ENCODE measurements around the gene RILPL2. TPM values are rescaled to one million over a fixed set of nuclear protein-coding genes. Genes with fewer than 3 reads are reported as not detected.

RILPL2 gene
- total and polyA plus RNA-seq, 2 of the 13 experiments (the other 11 are each of a cell fraction or from before 2014, with no cell fraction given) = 2.7 to 8.1 TPM

DNA sequence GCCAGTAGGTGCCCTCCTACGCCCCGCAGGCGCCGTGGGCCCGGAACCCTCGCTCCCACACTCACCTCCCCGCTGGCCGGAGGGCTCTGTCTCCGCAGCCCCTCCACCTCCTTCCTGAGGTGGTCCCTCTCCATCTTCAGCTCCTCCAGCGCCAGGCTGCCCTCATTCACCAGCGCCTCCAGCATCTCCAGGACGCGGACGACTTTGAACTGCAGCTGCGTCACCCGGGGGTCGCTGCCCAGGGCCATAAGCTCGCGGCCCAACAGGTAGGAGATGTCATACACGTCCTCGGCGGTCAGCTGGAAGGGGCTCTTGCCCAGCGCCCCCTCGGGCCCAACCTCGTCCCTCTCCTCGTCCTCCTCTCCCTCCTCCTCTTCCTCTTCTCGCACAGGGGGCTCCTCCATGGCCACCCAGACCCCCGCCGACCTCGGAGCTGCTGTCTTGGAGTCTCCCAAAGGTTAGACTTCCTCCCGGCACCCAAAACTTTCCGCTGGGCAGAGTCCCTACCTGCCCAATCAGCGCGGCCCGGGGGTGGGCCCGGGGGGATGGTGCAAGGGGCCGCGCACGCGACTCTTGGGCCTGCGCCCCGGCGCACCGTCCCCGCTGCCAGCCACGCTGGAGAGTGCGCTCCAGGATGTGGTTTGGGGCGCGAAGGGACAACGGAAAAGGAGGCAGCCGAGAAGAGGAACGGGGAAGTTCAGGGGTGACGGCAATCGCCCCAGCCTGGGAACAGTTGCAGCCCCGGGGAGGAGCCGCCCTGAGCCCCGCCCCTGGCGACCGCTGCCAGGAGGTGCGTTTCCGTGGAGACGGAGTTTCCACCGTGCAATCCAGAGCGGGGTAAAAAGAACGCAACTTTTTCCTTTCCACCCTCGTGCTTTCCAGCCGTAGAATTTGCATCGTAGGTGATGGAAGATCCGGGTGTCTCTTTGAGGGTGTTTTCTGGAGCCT lies at the start of gene RILPL2 (continued):
- TF ChIP-seq ZNF552 (CRISPR knock-in tag; IDR thresholded peaks at IDR 0.05; ENCODE audit: borderline replicate concordance) = 0 out of 2 replicates have a peak, but pooled peaks have one; percentile 75
- no peak for TF ChIP-seq ATF7-NPFF (CRISPR knock-in tag; IDR thresholded peaks at IDR 0.05; ENCODE audit: low read depth)
- TF ChIP-seq, protein P1, sequence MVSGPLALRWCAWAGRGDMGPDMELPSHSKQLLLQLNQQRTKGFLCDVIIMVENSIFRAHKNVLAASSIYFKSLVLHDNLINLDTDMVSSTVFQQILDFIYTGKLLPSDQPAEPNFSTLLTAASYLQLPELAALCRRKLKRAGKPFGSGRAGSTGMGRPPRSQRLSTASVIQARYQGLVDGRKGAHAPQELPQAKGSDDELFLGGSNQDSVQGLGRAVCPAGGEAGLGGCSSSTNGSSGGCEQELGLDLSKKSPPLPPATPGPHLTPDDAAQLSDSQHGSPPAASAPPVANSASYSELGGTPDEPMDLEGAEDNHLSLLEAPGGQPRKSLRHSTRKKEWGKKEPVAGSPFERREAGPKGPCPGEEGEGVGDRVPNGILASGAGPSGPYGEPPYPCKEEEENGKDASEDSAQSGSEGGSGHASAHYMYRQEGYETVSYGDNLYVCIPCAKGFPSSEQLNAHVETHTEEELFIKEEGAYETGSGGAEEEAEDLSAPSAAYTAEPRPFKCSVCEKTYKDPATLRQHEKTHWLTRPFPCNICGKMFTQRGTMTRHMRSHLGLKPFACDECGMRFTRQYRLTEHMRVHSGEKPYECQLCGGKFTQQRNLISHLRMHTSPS (CRISPR knock-in tag; IDR thresholded peaks at IDR 0.05; ENCODE audit: low read depth) = no peak
- peak; percentile 27; the same call in 1 of the 2 replicates for TF ChIP-seq ZNF333 (CRISPR knock-in tag; IDR thresholded peaks at IDR 0.05; ENCODE audit: borderline replicate concordance)
- 0 out of 2 replicates have a peak, but pooled peaks have one; percentile 45 for TF ChIP-seq ZNF224 (CRISPR knock-in tag; IDR thresholded peaks at IDR 0.05)
- no peak for TF ChIP-seq RXRA (CRISPR knock-in tag; IDR thresholded peaks at IDR 0.05)
- TF ChIP-seq TCF12 (IDR thresholded peaks at IDR 0.05) = no peak
- 0 out of 2 replicates have a peak, but pooled peaks have one; percentile 64 for TF ChIP-seq TCF12 (CRISPR knock-in tag; IDR thresholded peaks at IDR 0.05)
- TF ChIP-seq, protein P2, sequence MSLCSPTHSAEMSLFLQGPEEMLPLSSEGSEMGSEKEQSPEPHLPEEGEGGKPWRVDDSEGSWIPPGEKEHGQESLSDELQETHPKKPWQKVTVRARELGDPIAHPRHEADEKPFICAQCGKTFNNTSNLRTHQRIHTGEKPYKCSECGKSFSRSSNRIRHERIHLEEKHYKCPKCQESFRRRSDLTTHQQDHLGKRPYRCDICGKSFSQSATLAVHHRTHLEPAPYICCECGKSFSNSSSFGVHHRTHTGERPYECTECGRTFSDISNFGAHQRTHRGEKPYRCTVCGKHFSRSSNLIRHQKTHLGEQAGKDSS (CRISPR knock-in tag; IDR thresholded peaks at IDR 0.05; ENCODE audit: borderline replicate concordance, low read depth) = no peak
- no peak for TF ChIP-seq ZNF296 (CRISPR knock-in tag; conservative IDR thresholded peaks at IDR 0.05)
- TF ChIP-seq, protein P3, sequence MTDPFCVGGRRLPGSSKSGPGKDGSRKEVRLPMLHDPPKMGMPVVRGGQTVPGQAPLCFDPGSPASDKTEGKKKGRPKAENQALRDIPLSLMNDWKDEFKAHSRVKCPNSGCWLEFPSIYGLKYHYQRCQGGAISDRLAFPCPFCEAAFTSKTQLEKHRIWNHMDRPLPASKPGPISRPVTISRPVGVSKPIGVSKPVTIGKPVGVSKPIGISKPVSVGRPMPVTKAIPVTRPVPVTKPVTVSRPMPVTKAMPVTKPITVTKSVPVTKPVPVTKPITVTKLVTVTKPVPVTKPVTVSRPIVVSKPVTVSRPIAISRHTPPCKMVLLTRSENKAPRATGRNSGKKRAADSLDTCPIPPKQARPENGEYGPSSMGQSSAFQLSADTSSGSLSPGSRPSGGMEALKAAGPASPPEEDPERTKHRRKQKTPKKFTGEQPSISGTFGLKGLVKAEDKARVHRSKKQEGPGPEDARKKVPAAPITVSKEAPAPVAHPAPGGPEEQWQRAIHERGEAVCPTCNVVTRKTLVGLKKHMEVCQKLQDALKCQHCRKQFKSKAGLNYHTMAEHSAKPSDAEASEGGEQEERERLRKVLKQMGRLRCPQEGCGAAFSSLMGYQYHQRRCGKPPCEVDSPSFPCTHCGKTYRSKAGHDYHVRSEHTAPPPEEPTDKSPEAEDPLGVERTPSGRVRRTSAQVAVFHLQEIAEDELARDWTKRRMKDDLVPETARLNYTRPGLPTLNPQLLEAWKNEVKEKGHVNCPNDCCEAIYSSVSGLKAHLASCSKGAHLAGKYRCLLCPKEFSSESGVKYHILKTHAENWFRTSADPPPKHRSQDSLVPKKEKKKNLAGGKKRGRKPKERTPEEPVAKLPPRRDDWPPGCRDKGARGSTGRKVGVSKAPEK (CRISPR knock-in tag; IDR thresholded peaks at IDR 0.05; ENCODE audit: borderline replicate concordance) = peak; percentile 24; the same call in 1 of the 2 replicates
- TF ChIP-seq FOXA3 (CRISPR knock-in tag; IDR thresholded peaks at IDR 0.05) = no peak
- TF ChIP-seq SOX5 (CRISPR knock-in tag; IDR thresholded peaks at IDR 0.05; ENCODE audit: borderline replicate concordance) = no peak
- TF ChIP-seq, protein P4, sequence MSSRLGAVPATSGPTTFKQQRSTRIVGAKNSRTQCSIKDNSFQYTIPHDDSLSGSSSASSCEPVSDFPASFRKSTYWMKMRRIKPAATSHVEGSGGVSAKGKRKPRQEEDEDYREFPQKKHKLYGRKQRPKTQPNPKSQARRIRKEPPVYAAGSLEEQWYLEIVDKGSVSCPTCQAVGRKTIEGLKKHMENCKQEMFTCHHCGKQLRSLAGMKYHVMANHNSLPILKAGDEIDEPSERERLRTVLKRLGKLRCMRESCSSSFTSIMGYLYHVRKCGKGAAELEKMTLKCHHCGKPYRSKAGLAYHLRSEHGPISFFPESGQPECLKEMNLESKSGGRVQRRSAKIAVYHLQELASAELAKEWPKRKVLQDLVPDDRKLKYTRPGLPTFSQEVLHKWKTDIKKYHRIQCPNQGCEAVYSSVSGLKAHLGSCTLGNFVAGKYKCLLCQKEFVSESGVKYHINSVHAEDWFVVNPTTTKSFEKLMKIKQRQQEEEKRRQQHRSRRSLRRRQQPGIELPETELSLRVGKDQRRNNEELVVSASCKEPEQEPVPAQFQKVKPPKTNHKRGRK (CRISPR knock-in tag; IDR thresholded peaks at IDR 0.05) = no peak
- 0 out of 2 replicates have a peak, but pooled peaks have one; percentile 54 for TF ChIP-seq SP2 (CRISPR knock-in tag; IDR thresholded peaks at IDR 0.05)
- TF ChIP-seq ZNF44 (CRISPR knock-in tag; IDR thresholded peaks at IDR 0.05) = no peak
- TF ChIP-seq SP1 (IDR thresholded peaks at IDR 0.05) = no peak
- peak; percentile 59; the same call in 1 of the 2 replicates for TF ChIP-seq SP1 (CRISPR knock-in tag; IDR thresholded peaks at IDR 0.05)
- TF ChIP-seq, protein P5, sequence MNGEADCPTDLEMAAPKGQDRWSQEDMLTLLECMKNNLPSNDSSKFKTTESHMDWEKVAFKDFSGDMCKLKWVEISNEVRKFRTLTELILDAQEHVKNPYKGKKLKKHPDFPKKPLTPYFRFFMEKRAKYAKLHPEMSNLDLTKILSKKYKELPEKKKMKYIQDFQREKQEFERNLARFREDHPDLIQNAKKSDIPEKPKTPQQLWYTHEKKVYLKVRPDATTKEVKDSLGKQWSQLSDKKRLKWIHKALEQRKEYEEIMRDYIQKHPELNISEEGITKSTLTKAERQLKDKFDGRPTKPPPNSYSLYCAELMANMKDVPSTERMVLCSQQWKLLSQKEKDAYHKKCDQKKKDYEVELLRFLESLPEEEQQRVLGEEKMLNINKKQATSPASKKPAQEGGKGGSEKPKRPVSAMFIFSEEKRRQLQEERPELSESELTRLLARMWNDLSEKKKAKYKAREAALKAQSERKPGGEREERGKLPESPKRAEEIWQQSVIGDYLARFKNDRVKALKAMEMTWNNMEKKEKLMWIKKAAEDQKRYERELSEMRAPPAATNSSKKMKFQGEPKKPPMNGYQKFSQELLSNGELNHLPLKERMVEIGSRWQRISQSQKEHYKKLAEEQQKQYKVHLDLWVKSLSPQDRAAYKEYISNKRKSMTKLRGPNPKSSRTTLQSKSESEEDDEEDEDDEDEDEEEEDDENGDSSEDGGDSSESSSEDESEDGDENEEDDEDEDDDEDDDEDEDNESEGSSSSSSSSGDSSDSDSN (CRISPR knock-in tag; IDR thresholded peaks at IDR 0.05) = peak; percentile 78; the same call in 1 of the 2 replicates

Data from HepG2 (cell line).